ENCODE results near the gene MIDN.
"Not testable (repeated sequence)": the region's sequence is repeated elsewhere in the genome, so short reads cannot be mapped to it uniquely, and the experiment has no call there.

The MIDN gene

GRCh38 chr19:1295169-1296012 lies 47.0 kb downstream of the MIDN start:
- DNase-seq = no peak

GRCh38 chr19:1296078-1296477 lies 47.7 kb downstream of the MIDN start:
- DNase-seq = no peak

- DNase-seq = no peak
Observed at GRCh38 chr19:1296575-1297271, 48.3 kb downstream of the MIDN start.

GRCh38 chr19:1298235-1298634 lies 49.9 kb downstream of the MIDN start:
- no peak for DNase-seq

GRCh38 chr19:1299801-1300200 lies 51.4 kb downstream of the MIDN start:
- no peak for DNase-seq

GRCh38 chr19:1300744-1301490 lies 52.5 kb downstream of the MIDN start:
- no peak for DNase-seq

- no peak for DNase-seq
Observed at GRCh38 chr19:1302533-1303239, 54.3 kb downstream of the MIDN start.

- peak; percentile 16 for DNase-seq
Observed at GRCh38 chr19:1304197-1304924, 56.0 kb downstream of the MIDN start.

- DNase-seq = not testable (repeated sequence)
Observed at GRCh38 chr19:1305354-1305753, 57.0 kb downstream of the MIDN start.

- peak; percentile 15 for DNase-seq
Observed at GRCh38 chr19:1307320-1307719, 58.9 kb downstream of the MIDN start.

- DNase-seq = no peak
Observed at GRCh38 chr19:1307755-1308303, 59.4 kb downstream of the MIDN start.

GRCh38 chr19:1308718-1309117 lies 60.3 kb downstream of the MIDN start:
- no peak for DNase-seq
